Parathyroid adenoma (tissue), 2 donors: ENCODE measurements around the gene LRIG1.

Experiments used
- H2AFZ ChIP-seq: fragments of 300-600 bp; sonication (generic); one replicate; pipeline ENCODE4 v1.7.0; 2017; ENCODE audit warnings: antibody characterized with exemption, mild to moderate bottlenecking
- H3K27ac ChIP-seq: fragments of 300-600 bp; sonication (generic); one replicate; pipeline ENCODE4 v1.7.0; 2017
- H3K27me3 ChIP-seq: fragments of 300-600 bp; sonication (generic); one replicate; pipeline ENCODE4 v1.7.0; 2017; ENCODE audit warnings: low read length; ENCODE audit not compliant: control insufficient read depth, insufficient read depth
- H3K36me3 ChIP-seq: fragments of 300-600 bp; sonication (generic); one replicate; pipeline ENCODE4 v1.7.0; 2017; ENCODE audit warnings: low read length; ENCODE audit not compliant: control insufficient read depth, insufficient read depth
- H3K4me1 ChIP-seq: fragments of 300-600 bp; sonication (generic); one replicate; pipeline ENCODE4 v1.7.0; 2017; ENCODE audit warnings: control low read depth
- H3K4me2 ChIP-seq: fragments of 300-600 bp; sonication (generic); one replicate; pipeline ENCODE4 v1.7.0; 2017; ENCODE audit warnings: low read length
- H3K4me3 ChIP-seq: fragments of 300-600 bp; sonication (generic); one replicate; pipeline ENCODE4 v1.7.0; 2017; ENCODE audit warnings: low read depth, low read length
- H3K79me2 ChIP-seq: fragments of 300-600 bp; sonication (generic); one replicate; pipeline ENCODE4 v1.7.0; 2017; ENCODE audit warnings: control low read depth
- H3K9ac ChIP-seq: fragments of 300-600 bp; sonication (generic); one replicate; pipeline ENCODE4 v1.7.0; 2017; ENCODE audit warnings: mild to moderate bottlenecking
- H3K9me3 ChIP-seq: fragments of 300-600 bp; sonication (generic); one replicate; pipeline ENCODE4 v1.7.0; 2017; ENCODE audit warnings: low read length; ENCODE audit not compliant: control insufficient read depth
- CTCF ChIP-seq: fragments of 300-600 bp; sonication (generic); IDR thresholded peaks from one replicate; pipeline ENCODE4 v1.7.0; 2017; ENCODE audit warnings: antibody characterized with exemption, mild to moderate bottlenecking
- donor health status: primary hyperparathyroidism.

LRIG1 gene

GRCh38 chr3:66395635-66396034, 105.2 kb downstream of the LRIG1 start:
- TF ChIP-seq CTCF: no peak
- Histone ChIP-seq H3K9me3 (no peaks in the 10 kb centered on the region), H3K27me3 (no peaks in the 10 kb centered on the region), H2AFZ (no peak overlapping the region), H3K4me3 (no peak overlapping the region), H3K79me2 (no peaks in the 10 kb centered on the region), H3K36me3 (no peaks in the 10 kb centered on the region), H3K4me2 (no peak overlapping the region), H3K27ac (no peak overlapping the region), H3K4me1 (no peaks in the 10 kb centered on the region), H3K9ac (no peak overlapping the region)

- Histone ChIP-seq H3K36me3 (no peaks in the 10 kb centered on the region), H3K9me3 (no peaks in the 10 kb centered on the region), H3K79me2 (no peaks in the 10 kb centered on the region), H3K9ac (no peak overlapping the region), H3K27me3 (no peaks in the 10 kb centered on the region), H3K27ac (no peak overlapping the region), H2AFZ (no peak overlapping the region), H3K4me2 (no peak overlapping the region), H3K4me1 (no peaks in the 10 kb centered on the region), H3K4me3 (no peak overlapping the region)
- no peak for TF ChIP-seq CTCF
Observed at GRCh38 chr3:66394753-66395249, 106.0 kb downstream of the LRIG1 start.

GRCh38 chr3:66394019-66394752, 106.6 kb downstream of the LRIG1 start:
- no peak for TF ChIP-seq CTCF
- no peaks in the 10 kb centered on the region for H3K9me3 ChIP-seq
- H3K4me2 ChIP-seq: no peak overlapping the region
- H2AFZ ChIP-seq: no peak overlapping the region
- H3K36me3 ChIP-seq: no peaks in the 10 kb centered on the region
- no peak overlapping the region for H3K9ac ChIP-seq
- H3K27me3 ChIP-seq: no peaks in the 10 kb centered on the region
- no peak overlapping the region for H3K4me3 ChIP-seq
- H3K4me1 ChIP-seq: no peaks in the 10 kb centered on the region
- H3K27ac ChIP-seq: no peak overlapping the region
- no peaks in the 10 kb centered on the region for H3K79me2 ChIP-seq

- TF ChIP-seq CTCF: no peak
- Histone ChIP-seq H3K79me2 (no peaks in the 10 kb centered on the region), H3K4me2 (no peak overlapping the region), H3K27me3 (no peaks in the 10 kb centered on the region), H3K4me1 (no peaks in the 10 kb centered on the region), H3K9me3 (no peaks in the 10 kb centered on the region), H2AFZ (no peak overlapping the region), H3K9ac (no peak overlapping the region), H3K36me3 (no peaks in the 10 kb centered on the region), H3K27ac (no peak overlapping the region), H3K4me3 (no peak overlapping the region)
Observed at GRCh38 chr3:66393333-66394005, 107.4 kb downstream of the LRIG1 start.
